SK-N-SH (cell line): ENCODE results near the gene FTL. TPM values are rescaled to one million over a fixed set of nuclear protein-coding genes. Genes with fewer than 3 reads are reported as not detected.
A peak's percentile ranks its signal among the peaks of the same experiment; 100 is the strongest.

Source experiments
- ELF1 ChIP-seq: IDR thresholded peaks from 2 replicates; pipeline ENCODE4 v1.4.0; 2012
- FOXM1 ChIP-seq: IDR thresholded peaks from 2 replicates; pipeline ENCODE4 v1.4.0; 2012; ENCODE audit warnings: low read depth, mild to moderate bottlenecking
- GABPA ChIP-seq: IDR thresholded peaks from 2 replicates; pipeline ENCODE4 v1.4.0; 2012; ENCODE audit warnings: low read depth, mild to moderate bottlenecking
- NRF1 ChIP-seq: IDR thresholded peaks from 2 replicates; pipeline ENCODE4 v1.6.1; 2012; ENCODE audit warnings: low read depth, mild to moderate bottlenecking, low read length
- PBX3 ChIP-seq: IDR thresholded peaks from 2 replicates; pipeline ENCODE4; 2012
- RAD21 ChIP-seq: IDR thresholded peaks from 2 replicates; pipeline ENCODE4 v1.6.1; 2012; ENCODE audit warnings: mild to moderate bottlenecking, low read length
- RCOR1 ChIP-seq: fragments of 150-350 bp; IDR thresholded peaks from 2 replicates; pipeline ENCODE4 v1.6.1; 2017; ENCODE audit warnings: antibody characterized with exemption, low read length
- TAF1 ChIP-seq: IDR thresholded peaks from 2 replicates; pipeline ENCODE4 v1.6.1; 2012; ENCODE audit warnings: low read depth, mild to moderate bottlenecking, low read length, moderate library complexity, borderline replicate concordance
- TCF12 ChIP-seq: IDR thresholded peaks from 2 replicates; pipeline ENCODE4 v1.4.0; 2012
- USF2 ChIP-seq: fragments of 150-350 bp; IDR thresholded peaks from 2 replicates; pipeline ENCODE4 v1.6.1; 2017; ENCODE audit warnings: antibody characterized with exemption, low read length, low read depth, borderline replicate concordance
- polyA plus RNA-seq, 3 experiments: library from polyadenylated mRNA; depleted of rRNA; stranded (reverse); fragments of >200 nt; gene quantifications; 2 replicates each; pipeline ENCODE4 v1.2.3, GENCODE V29; 2012
- TF ChIP-seq, protein P1 (sequence below): IDR thresholded peaks from 2 replicates; pipeline ENCODE4 v1.4.0; 2012; ENCODE audit warnings: low read depth
- TF ChIP-seq, protein P2 (sequence below): IDR thresholded peaks from 2 replicates; pipeline ENCODE4 v1.6.1; 2012; ENCODE audit warnings: mild to moderate bottlenecking, low read depth, low read length, moderate library complexity
- TF ChIP-seq, protein P3 (sequence below): IDR thresholded peaks from 2 replicates; pipeline ENCODE4 v1.4.0; 2012; ENCODE audit warnings: low read depth, borderline replicate concordance

FTL gene
- polyA plus RNA-seq, 1 of the 3 experiments (the other 2 are of a cell fraction), result 875 TPM

DNA sequence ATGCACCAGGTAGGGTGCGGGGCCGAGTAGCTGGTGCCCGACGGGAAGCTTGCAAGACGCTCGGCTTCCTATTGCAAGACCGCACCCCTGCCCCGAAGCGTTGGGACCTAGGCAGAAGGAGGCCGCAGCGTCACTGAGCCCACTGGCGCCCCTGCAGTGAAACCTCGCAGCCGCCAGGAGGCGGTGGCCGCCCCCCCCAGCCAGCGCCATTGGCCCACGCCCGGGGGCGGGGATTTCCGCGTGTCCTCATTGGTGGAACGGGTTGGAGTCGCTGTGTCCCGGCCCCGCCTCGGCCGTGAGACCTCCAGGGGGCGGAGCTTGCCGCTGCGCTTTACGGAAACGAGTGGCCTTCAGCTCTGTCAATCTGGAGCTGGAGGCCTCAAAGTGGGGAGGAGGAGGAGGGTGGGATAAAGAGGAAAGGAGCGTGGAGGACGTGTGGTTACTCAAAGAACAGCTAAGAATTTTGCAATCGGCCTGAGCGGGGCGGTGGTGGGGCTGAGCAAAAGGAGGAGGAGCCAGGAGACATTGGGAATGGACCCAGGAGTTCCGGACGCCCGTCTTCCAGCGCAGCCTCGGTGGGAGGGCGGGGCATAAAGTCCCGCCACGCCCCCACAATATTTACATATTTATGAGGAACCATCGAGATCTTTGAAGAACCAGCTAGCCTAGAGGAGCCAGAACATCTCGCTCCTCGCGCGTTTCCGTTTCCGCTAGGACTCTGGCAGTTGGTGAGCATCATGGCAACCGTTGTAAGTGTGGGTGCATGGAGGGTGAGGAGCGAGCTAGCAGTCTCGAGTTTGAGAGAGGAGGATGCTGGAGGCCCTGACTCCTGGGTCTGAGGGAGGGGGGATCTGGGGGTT is 28.3 kb downstream of the FTL start, which contains the start of the genes GYS1 and RUVBL2 (continued):
- no peak for TF ChIP-seq USF2
- TF ChIP-seq, protein P1, sequence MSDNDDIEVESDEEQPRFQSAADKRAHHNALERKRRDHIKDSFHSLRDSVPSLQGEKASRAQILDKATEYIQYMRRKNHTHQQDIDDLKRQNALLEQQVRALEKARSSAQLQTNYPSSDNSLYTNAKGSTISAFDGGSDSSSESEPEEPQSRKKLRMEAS, result peak; percentile 95
- TF ChIP-seq ELF1, result peak; percentile 43; the same call in 1 of the 2 replicates
- TF ChIP-seq, protein P2, sequence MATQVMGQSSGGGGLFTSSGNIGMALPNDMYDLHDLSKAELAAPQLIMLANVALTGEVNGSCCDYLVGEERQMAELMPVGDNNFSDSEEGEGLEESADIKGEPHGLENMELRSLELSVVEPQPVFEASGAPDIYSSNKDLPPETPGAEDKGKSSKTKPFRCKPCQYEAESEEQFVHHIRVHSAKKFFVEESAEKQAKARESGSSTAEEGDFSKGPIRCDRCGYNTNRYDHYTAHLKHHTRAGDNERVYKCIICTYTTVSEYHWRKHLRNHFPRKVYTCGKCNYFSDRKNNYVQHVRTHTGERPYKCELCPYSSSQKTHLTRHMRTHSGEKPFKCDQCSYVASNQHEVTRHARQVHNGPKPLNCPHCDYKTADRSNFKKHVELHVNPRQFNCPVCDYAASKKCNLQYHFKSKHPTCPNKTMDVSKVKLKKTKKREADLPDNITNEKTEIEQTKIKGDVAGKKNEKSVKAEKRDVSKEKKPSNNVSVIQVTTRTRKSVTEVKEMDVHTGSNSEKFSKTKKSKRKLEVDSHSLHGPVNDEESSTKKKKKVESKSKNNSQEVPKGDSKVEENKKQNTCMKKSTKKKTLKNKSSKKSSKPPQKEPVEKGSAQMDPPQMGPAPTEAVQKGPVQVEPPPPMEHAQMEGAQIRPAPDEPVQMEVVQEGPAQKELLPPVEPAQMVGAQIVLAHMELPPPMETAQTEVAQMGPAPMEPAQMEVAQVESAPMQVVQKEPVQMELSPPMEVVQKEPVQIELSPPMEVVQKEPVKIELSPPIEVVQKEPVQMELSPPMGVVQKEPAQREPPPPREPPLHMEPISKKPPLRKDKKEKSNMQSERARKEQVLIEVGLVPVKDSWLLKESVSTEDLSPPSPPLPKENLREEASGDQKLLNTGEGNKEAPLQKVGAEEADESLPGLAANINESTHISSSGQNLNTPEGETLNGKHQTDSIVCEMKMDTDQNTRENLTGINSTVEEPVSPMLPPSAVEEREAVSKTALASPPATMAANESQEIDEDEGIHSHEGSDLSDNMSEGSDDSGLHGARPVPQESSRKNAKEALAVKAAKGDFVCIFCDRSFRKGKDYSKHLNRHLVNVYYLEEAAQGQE, result peak; percentile 58; the same call in 1 of the 2 replicates
- TF ChIP-seq TAF1, result peak; percentile 93
- peak; percentile 98 for TF ChIP-seq PBX3
- TF ChIP-seq NRF1, result peak; percentile 47
- TF ChIP-seq, protein P3, sequence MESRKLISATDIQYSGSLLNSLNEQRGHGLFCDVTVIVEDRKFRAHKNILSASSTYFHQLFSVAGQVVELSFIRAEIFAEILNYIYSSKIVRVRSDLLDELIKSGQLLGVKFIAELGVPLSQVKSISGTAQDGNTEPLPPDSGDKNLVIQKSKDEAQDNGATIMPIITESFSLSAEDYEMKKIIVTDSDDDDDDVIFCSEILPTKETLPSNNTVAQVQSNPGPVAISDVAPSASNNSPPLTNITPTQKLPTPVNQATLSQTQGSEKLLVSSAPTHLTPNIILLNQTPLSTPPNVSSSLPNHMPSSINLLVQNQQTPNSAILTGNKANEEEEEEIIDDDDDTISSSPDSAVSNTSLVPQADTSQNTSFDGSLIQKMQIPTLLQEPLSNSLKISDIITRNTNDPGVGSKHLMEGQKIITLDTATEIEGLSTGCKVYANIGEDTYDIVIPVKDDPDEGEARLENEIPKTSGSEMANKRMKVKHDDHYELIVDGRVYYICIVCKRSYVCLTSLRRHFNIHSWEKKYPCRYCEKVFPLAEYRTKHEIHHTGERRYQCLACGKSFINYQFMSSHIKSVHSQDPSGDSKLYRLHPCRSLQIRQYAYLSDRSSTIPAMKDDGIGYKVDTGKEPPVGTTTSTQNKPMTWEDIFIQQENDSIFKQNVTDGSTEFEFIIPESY, result no peak
- peak; percentile 95 for TF ChIP-seq GABPA
- TF ChIP-seq FOXM1, result no peak
- TF ChIP-seq RAD21, result no peak
- TF ChIP-seq RCOR1, result peak; percentile 6; the same call in 1 of the 2 replicates
- TF ChIP-seq TCF12, result no peak
